HG03103 (cell line): ENCODE data around the gene SALL3.

ENCODE experiments used
- ATAC-seq: cut with Tn5 transposase; IDR thresholded peaks from one replicate; pipeline ENCODE4 v1.9.1; 2021; ENCODE audit warnings: low read depth; ENCODE audit not compliant: unreplicated experiment

SALL3 gene

GRCh38 chr18:78979056-78979729 is 425 bp upstream of the SALL3 start:
- no peak for ATAC-seq

- no peak for ATAC-seq
Measured at GRCh38 chr18:78980279-78980771, 707 bp downstream of the SALL3 start.

GRCh38 chr18:78980777-78981380 is 1.3 kb downstream of the SALL3 start:
- ATAC-seq = no peak

GRCh38 chr18:78981394-78981831 is 1.8 kb downstream of the SALL3 start:
- ATAC-seq = no peak

- no peak for ATAC-seq
Measured at GRCh38 chr18:78981989-78982620, 2.5 kb downstream of the SALL3 start.

GRCh38 chr18:78983512-78983911 is 3.9 kb downstream of the SALL3 start:
- ATAC-seq = no peak

- no peak for ATAC-seq
Measured at GRCh38 chr18:78984941-78985784, 5.5 kb downstream of the SALL3 start.

GRCh38 chr18:78986018-78986481 is 6.4 kb downstream of the SALL3 start:
- no peak for ATAC-seq

GRCh38 chr18:78991446-78991845 is 11.8 kb downstream of the SALL3 start:
- ATAC-seq = no peak

- no peak for ATAC-seq
Measured at GRCh38 chr18:78992041-78993011, 12.7 kb downstream of the SALL3 start.

GRCh38 chr18:78993014-78993926 is 13.7 kb downstream of the SALL3 start:
- ATAC-seq = no peak

- no peak for ATAC-seq
Measured at GRCh38 chr18:78994000-78994399, 14.4 kb downstream of the SALL3 start.

GRCh38 chr18:78994531-78994930 is 14.9 kb downstream of the SALL3 start:
- ATAC-seq = no peak

- ATAC-seq = no peak
Measured at GRCh38 chr18:78994977-78995582, 15.5 kb downstream of the SALL3 start.

- no peak for ATAC-seq
Measured at GRCh38 chr18:78995740-78996395, 16.2 kb downstream of the SALL3 start.

GRCh38 chr18:78996741-78997490 is 17.3 kb downstream of the SALL3 start:
- no peak for ATAC-seq
